ENCODE data around the gene LGALSL.
"Not testable (repeated sequence)": the region's sequence is repeated elsewhere in the genome, so short reads cannot be mapped to it uniquely, and the experiment has no call there.

LGALSL gene

GRCh38 chr2:64445970-64446369 lies 8.0 kb upstream of the LGALSL start:
- DNase-seq = not testable (repeated sequence)

DNA sequence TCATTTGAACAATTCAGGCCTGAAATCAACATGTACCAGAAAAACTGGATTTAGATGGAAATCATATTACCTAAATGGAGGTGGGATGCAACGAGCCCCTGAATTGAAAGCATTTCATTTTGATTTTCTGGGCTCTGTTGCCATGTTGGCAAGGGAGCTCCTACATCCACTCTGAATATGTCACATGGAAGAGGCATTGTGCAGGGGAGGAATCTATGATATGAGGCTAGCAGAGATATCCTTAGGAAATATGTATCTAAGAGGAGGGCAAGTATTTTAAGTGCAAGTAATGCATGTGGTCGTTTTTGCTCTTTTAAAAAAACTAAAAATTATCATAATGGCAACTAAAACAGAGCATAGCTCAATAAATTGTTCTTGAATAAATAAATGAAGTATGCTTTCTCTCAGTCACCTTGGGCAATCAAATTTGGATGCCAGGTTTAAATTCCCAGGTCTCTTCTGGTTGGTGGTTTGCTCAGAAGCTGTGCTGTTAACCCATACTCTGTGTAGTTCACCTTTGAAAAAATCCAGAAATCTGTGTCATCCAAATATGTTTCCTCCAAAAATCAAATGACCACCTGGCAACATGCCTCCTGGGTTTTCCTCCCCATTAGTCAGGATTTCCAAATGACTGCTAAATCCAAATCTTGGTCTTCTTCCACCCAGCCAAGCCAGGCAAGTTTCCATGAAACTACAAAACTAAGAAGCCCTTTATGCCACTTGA lies 6.5 kb upstream of the LGALSL start:
- DNase-seq = no peak

DNA sequence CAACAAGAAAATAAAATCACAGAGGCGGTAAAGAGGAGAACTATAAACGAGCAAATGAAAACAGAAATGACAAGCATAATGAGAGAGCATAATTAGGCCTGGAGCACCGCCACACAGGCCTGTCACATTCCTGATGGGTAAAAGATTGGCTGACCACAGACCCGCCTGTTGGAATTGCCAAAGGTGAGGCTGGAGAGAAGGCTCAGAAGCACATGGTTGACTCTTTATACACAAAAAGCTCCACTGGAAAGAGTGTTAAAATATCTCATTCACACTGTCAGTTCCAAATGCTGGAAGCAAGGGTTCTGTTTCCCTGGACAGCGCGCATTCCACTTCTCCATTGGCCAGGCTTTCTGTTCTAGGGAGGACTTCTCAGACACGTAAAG lies 5.9 kb upstream of the LGALSL start:
- DNase-seq = no peak

- DNase-seq = no peak
These were observed 2.9 kb upstream of the LGALSL start for GRCh38 chr2:64451051-64451450.

DNA sequence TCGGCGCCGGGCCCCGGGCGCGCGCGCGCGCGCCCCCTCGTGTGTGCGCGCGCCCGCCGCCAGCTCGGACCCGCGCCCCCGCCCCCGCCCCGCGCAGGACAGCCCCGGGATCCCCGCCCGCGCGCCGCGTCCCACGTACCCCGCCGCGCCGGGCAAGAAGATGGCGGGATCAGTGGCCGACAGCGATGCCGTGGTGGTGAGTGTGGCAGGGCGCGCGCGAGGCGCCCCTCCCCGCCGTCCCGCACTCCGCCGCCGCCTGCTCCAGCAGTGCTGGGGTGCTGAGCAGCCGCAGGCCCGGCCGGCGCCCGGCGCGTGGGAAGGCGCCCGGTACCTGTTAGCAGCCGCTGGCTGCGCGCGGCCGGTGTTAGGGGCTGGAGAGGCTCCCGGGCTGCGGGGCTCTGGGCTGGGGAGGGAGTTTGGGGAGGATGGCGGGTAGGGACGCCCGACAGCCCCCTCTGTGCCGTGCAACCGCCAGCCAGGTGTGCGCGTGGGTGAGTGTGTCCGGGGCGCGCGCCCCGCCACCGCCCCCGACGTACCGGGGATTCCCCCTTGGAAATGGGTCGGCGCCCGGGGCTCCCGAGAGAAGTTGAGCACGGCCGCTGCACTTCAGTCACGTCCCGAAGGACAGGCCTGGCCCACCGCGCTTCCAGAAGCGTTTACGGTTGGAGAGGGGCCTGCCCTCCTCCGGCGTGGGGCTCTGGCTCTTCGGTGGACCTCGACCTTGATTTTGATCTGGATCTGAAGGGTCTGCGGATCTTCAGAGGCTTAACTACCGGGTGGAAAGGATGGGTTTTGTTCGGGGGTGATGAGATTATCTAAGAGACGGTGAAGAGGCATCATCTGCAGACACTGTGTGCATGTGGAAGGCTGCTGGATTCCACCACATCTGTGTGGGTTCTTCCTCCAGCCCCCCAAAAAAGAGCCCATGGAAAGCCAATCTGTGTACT lies 697 bp downstream of the LGALSL start:
- peak; percentile 42 for DNase-seq

DNA sequence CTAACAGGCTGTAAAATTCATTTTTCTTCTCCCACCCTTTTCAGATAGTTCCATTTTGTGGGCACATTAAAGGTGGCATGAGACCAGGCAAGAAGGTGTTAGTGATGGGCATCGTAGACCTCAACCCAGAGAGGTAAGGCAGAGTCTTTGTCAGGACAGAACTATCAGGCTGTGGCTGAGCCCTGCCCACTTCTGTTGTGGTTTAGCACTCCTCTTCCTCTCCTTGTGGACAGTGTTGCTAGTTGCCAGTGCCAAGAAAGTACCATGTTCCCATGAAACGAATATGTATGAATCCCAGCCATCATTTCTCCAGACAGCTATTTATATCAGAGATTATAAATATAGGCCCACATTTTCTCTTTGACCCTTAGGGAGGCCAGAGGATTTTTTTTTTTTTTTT lies 1.6 kb downstream of the LGALSL start:
- no peak for DNase-seq

- DNase-seq = no peak
These were observed 2.3 kb downstream of the LGALSL start for GRCh38 chr2:64456293-64456692.

- DNase-seq = no peak
These were observed 3.6 kb downstream of the LGALSL start for GRCh38 chr2:64457524-64457923.

- no peak for DNase-seq
These were observed 5.6 kb downstream of the LGALSL start for GRCh38 chr2:64459575-64459974.

- DNase-seq = no peak
These were observed 6.4 kb downstream of the LGALSL start for GRCh38 chr2:64460330-64460729.

DNA sequence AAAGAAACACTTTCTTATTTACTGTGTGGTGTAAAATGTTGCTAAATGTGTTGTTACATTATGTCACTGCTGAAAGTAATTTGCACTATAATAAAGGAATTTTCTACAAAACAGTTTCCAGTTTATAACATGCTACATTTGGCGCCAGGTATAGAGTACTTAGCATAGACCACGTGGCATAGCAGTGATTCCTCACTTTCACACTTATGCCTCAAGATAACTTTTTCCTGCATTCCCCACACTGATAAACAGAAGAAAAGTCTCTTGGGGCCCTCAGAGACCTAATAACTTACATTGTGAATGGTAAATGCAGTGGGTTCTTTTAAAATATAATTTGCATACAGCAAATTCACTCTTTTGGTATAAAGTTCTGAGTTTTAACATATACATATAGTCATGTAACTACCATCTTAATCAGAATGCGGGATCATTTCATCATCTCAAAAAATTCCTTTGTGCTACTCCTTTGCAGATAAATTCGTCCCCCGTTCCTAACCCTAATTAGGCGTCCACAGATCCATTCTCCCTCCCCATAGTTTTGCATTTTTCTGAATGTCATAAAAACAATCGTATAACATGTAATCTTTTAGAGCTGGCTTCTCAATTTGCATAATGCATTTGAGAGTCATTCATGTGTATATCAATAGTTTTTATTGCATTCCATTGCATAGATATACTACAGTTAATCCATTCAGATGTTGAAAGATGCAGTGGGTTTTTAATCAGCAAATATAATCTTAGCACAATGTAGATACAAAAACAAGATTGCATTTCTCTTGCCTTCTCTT lies 7.5 kb downstream of the LGALSL start:
- DNase-seq = no peak

DNA sequence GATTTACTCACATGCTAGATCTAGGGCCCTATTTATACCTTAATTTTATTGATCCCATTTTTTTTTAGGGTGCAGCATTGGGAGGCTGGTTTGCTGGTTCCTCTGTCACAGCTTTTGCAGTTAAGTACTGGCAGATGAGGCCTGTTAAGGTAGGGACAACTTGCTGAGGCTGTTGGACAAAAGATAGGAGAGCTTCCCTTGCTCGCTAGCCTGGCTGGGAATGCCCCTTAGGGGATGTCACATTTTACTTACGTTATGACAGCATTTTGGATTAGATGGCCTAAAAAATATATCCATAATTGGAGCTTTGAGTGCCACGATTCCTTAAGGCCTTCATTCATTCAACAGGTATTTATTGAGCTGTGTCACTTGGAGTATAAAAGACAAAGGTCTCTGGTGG lies 8.2 kb downstream of the LGALSL start:
- no peak for DNase-seq

DNA sequence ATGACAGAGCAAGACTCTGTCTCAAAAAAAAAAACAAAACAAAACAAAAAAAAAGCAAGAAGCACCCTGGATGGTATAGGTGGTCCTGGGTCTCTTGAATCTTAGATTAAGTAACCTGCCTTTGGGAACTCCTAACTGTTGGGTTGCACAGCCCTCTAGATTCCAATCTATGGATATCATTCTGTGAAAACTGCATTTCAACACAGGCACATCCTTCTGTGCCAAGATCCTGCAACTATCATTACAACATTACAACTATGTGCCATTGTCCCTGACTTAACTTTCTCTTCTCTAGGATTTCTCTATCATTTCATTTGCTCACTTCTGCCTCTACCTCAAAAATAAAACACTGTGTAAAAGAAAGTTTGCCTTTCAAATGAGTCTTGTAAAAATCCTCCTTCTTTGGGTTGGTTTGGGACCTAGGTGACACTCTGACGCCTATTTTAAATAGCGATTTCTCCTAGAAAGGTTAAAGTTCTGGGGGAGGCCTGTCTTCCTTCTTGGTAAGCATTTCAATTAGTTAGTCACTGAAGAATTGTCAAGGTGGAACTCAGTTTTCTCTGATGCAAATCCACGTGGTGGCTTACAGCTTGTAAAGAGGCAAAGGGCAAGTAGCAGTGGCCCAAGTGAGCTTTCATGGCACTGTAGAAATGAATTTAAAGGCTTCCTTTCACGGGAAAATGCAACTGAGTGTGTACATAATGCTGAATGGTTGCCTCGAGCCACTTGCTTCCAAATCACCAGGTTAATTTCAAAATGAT lies 9.2 kb downstream of the LGALSL start:
- DNase-seq = no peak

DNA sequence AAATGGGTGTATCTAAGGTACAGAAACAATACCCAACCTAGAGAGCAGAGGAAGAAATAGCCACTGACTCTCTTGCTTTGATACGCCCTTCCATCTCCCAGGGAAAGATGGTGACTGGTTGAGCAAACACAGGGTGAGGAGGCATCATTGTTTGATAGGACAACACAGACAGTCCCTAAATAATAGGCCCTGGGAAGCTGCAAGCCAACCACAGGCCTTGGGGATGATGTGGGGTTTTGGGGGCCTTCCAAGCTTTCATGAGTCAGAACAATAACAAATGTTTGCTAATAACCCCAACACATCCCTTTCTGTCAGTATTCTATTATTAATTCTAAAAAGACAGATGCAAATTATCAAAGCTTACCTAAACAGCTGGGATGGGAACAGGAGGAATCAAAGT lies 9.8 kb downstream of the LGALSL start:
- no peak for DNase-seq

- no peak for DNase-seq
These were observed 12.6 kb downstream of the LGALSL start for GRCh38 chr2:64466478-64467085.

DNA sequence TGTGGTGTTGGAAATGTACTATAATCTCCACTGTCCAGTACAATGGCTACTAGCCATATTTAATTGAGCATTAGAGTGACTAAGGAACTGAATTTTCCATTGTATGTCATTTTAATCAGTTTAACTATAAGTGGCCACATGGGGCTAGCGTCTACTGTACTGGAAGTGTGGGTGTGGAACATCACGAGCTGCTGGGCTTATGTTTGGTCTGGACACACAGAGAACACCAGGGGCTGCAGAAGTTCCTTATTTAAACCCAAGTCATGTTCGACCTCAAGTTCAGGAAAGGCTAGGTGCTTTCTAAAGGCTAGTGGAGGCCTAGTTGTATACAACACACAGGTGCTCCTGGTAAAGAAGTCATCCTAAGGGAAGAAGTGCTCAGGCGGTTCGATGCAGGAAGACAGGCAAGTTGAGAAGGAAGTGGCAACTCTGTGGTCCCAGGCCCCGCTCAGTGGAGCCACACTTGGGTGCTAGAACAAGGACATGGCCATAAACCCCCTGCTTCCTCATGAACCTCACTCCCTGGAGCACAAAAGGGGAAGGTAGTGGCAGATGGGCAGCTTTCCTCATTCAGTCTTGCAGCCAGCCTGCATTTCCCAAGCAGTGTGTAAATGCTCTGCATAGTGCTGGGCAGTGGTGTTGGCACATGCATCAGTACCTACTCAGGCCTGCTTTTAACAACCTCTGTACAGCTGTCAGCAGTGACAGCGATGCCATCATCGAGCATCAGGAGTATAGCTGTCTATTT lies 13.3 kb downstream of the LGALSL start:
- no peak for DNase-seq

DNA sequence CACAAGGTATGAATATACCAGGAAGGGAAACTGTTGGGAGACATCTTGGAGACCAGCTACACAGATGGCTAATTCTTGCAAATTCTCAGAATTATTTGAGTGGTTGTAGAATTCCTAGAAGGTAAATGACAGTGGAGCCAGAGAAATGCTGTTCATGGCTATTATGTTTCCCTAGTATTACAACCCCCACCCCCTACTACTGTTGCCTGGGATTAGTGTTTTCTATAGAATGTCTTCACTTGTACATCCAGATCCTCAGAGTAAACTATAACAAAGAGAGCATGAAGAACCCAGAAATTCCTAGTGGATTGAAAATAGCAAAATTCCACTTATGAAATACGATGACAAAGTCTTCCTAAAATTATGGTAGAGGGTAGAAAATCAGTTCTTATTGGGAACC lies 15.3 kb downstream of the LGALSL start:
- DNase-seq = no peak

GRCh38 chr2:64470071-64470470 lies 16.1 kb downstream of the LGALSL start:
- DNase-seq = no peak

- no peak for DNase-seq
These were observed 16.9 kb downstream of the LGALSL start for GRCh38 chr2:64470766-64471295.

- no peak for DNase-seq
These were observed 17.6 kb downstream of the LGALSL start for GRCh38 chr2:64471600-64471999.

DNA sequence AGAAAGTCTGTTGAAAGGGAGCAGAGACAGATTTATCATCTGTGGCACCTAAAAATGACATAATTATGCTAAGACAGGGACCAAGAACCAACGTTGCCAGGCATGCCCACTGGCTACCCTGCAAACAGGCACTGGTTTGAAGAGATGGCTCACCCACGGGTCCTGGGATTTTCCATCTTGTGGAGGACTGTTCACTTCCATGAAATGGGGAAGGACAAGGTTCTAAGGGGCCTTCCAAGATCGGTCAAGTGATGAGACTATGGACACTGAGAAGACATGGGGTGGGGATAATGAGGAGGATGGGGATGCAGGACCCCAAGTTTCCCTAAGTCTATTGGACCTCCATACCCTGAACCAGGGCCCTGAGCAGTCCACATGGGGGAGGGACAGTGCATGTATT lies 18.9 kb downstream of the LGALSL start:
- DNase-seq = no peak
